GM18858 (cell line): ENCODE results near the gene ZNF577.

ENCODE experiments used
- ATAC-seq: cut with Tn5 transposase; IDR thresholded peaks from one replicate; pipeline ENCODE4 v1.9.1; 2021; ENCODE audit not compliant: unreplicated experiment

The ZNF577 gene

GRCh38 chr19:51873097-51873496 lies 14.7 kb downstream of the ZNF577 start:
- no peak for ATAC-seq

- no peak for ATAC-seq
These were observed 25.7 kb downstream of the ZNF577 start for GRCh38 chr19:51861870-51862622.

GRCh38 chr19:51837145-51837544 lies 50.6 kb downstream of the ZNF577 start:
- ATAC-seq = no peak

GRCh38 chr19:51830274-51830673 lies 57.5 kb downstream of the ZNF577 start:
- no peak for ATAC-seq

GRCh38 chr19:51824281-51825005 lies 63.3 kb downstream of the ZNF577 start:
- no peak for ATAC-seq

GRCh38 chr19:51822946-51823345 lies 64.8 kb downstream of the ZNF577 start:
- ATAC-seq = no peak

GRCh38 chr19:51822325-51822724 lies 65.4 kb downstream of the ZNF577 start:
- ATAC-seq = no peak

GRCh38 chr19:51821921-51822320 lies 65.8 kb downstream of the ZNF577 start:
- no peak for ATAC-seq

GRCh38 chr19:51821456-51821855 lies 66.3 kb downstream of the ZNF577 start:
- no peak for ATAC-seq
